CD8-positive, alpha-beta memory T cell (primary cell): ENCODE results near the gene GOLGA8M. TPM values are rescaled to one million over a fixed set of nuclear protein-coding genes. Genes with fewer than 3 reads are reported as not detected.
"Not testable (repeated sequence)": the region's sequence is repeated elsewhere in the genome, so short reads cannot be mapped to it uniquely, and the experiment has no call there.

Experiments
- CTCF ChIA-PET: fragments of 350-600 bp; sonication (Branson Sonifier 250); formaldehyde crosslinking; loops from one replicate; lab custom pipeline; 2021; ENCODE audit warnings: antibody characterized with exemption; lab: Charles Lee
- POLR2A ChIA-PET: fragments of 350-600 bp; sonication (Branson Sonifier 250); formaldehyde crosslinking; loops from one replicate; lab custom pipeline; 2021; ENCODE audit warnings: antibody characterized with exemption; lab: Charles Lee
- DNase-seq, 5 donors: peaks; one replicate each; pipeline versions ENCODE4 v3.0.0 to v3.0.0-alpha.2; 2020 to 2022; ENCODE audit warnings: mixed read lengths in 1 of 5
- H3K27ac ChIP-seq: one replicate; pipeline ENCODE4 v1.7.0; 2013; ENCODE audit warnings: low read depth, mild to moderate bottlenecking, low read length, moderate library complexity
- H3K27me3 ChIP-seq: 2 replicates; pipeline ENCODE4 v1.7.0; 2013; ENCODE audit warnings: low read length, mild to moderate bottlenecking; ENCODE audit not compliant: insufficient read depth, poor library complexity, severe bottlenecking
- H3K36me3 ChIP-seq: 2 replicates; pipeline ENCODE4 v1.7.0; 2013; ENCODE audit warnings: mild to moderate bottlenecking, low read length, moderate library complexity; ENCODE audit not compliant: insufficient read depth
- H3K4me1 ChIP-seq: 2 replicates; pipeline ENCODE4 v1.7.0; 2013; ENCODE audit warnings: mild to moderate bottlenecking, low read length, moderate library complexity; ENCODE audit not compliant: insufficient read depth
- H3K4me3 ChIP-seq: 2 replicates; pipeline ENCODE4 v1.7.0; 2013; ENCODE audit warnings: mild to moderate bottlenecking, low read length
- H3K9me3 ChIP-seq: 2 replicates; pipeline ENCODE4 v1.7.0; 2013; ENCODE audit warnings: mild to moderate bottlenecking, low read length
- H3K27ac Mint-ChIP-seq, 8 donors: one replicate each; pipeline ENCODE4 v1.8.0; 2020 to 2021; ENCODE audit warnings: mixed read lengths in 8 of 8, mild to moderate bottlenecking in 6 of 8, inconsistent platforms in 3 of 8, moderate library complexity in 3 of 8
- H3K27me3 Mint-ChIP-seq, 2 donors: one replicate each; pipeline ENCODE4 v1.8.0; 2020 to 2021; ENCODE audit warnings: mixed read lengths in 2 of 2, mild to moderate bottlenecking in 1 of 2, moderate library complexity in 1 of 2
- H3K36me3 Mint-ChIP-seq, 3 donors: one replicate each; pipeline ENCODE4 v1.8.0; 2020 to 2021; ENCODE audit warnings: mixed read lengths in 3 of 3, inconsistent platforms in 1 of 3, mild to moderate bottlenecking in 1 of 3
- H3K4me1 Mint-ChIP-seq, 3 donors: one replicate each; pipeline ENCODE4 v1.8.0; 2020 to 2021; ENCODE audit warnings: mixed read lengths in 3 of 3, inconsistent platforms in 1 of 3, mild to moderate bottlenecking in 1 of 3
- H3K4me3 Mint-ChIP-seq, 7 donors: one replicate each; pipeline ENCODE4 v1.8.0; 2020 to 2021; ENCODE audit warnings: mixed read lengths in 7 of 7, mild to moderate bottlenecking in 6 of 7, moderate library complexity in 4 of 7, inconsistent platforms in 2 of 7
- H3K9me3 Mint-ChIP-seq, 5 donors: one replicate each; pipeline ENCODE4 v1.8.0; 2020 to 2022; ENCODE audit warnings: mixed read lengths in 5 of 5, mild to moderate bottlenecking in 3 of 5, moderate library complexity in 2 of 5, inconsistent platforms in 1 of 5
- polyA plus RNA-seq: library from polyadenylated mRNA; unstranded; fragments of 300-500 nt; fragmentation: Illumina TruSeq; gene quantifications from one replicate; pipeline ENCODE4 v1.2.3, GENCODE V29; 2021
- total RNA-seq, 2 experiments: library from RNA; stranded (reverse); gene quantifications; one replicate each; pipeline ENCODE4 v1.2.3, GENCODE V29; 2021

GOLGA8M gene
- total and polyA plus RNA-seq, 3 experiments from 2014 or later: 0.53 TPM; not detected in 2

GRCh38 chr15:28652538-28652937 is 59.7 kb downstream of the GOLGA8M start:
- H3K9me3 ChIP-seq, H3K9me3 Mint-ChIP-seq, H3K4me1 Mint-ChIP-seq, H3K4me3 ChIP-seq, H3K27me3 Mint-ChIP-seq, H3K4me3 Mint-ChIP-seq, CTCF ChIA-PET, H3K4me1 ChIP-seq, POLR2A ChIA-PET, H3K27ac Mint-ChIP-seq, DNase-seq, H3K36me3 ChIP-seq, H3K27ac ChIP-seq, H3K27me3 ChIP-seq: not testable (repeated sequence)
- H3K36me3 Mint-ChIP-seq: peaks cover 0 to 13% (median 2%) of the 10 kb centered on the region in 3 donors

Other genes starting within 250 kb of the GOLGA8M start
- gene GOLGA8G, start 179.4 kb downstream of the GOLGA8M start, total RNA-seq: not detected
- not detected for gene GOLGA8G, start 179.4 kb downstream of the GOLGA8M start, polyA plus RNA-seq
- gene GOLGA6L25, start 158.9 kb downstream of the GOLGA8M start, total RNA-seq: not detected
- gene GOLGA6L25, start 158.9 kb downstream of the GOLGA8M start, polyA plus RNA-seq: not detected
- gene GOLGA6L7, start 136.2 kb upstream of the GOLGA8M start, total RNA-seq: not detected
- gene GOLGA6L7, start 136.2 kb upstream of the GOLGA8M start, polyA plus RNA-seq: not detected
- 10 to 100 TPM; 15.7 to 18.0 TPM for gene APBA2, start 173.6 kb upstream of the GOLGA8M start, total RNA-seq
- gene APBA2, start 173.6 kb upstream of the GOLGA8M start, polyA plus RNA-seq: 38.8 TPM